HG03060 (cell line): ENCODE measurements around the gene PRDM7.
"Not testable (repeated sequence)": the region's sequence is repeated elsewhere in the genome, so short reads cannot be mapped to it uniquely, and the experiment has no call there.

Experiments
- ATAC-seq: cut with Tn5 transposase; IDR thresholded peaks from one replicate; pipeline ENCODE4 v1.9.1; 2021; ENCODE audit warnings: low read depth, moderate number of reproducible peaks; ENCODE audit not compliant: unreplicated experiment

The PRDM7 gene

DNA sequence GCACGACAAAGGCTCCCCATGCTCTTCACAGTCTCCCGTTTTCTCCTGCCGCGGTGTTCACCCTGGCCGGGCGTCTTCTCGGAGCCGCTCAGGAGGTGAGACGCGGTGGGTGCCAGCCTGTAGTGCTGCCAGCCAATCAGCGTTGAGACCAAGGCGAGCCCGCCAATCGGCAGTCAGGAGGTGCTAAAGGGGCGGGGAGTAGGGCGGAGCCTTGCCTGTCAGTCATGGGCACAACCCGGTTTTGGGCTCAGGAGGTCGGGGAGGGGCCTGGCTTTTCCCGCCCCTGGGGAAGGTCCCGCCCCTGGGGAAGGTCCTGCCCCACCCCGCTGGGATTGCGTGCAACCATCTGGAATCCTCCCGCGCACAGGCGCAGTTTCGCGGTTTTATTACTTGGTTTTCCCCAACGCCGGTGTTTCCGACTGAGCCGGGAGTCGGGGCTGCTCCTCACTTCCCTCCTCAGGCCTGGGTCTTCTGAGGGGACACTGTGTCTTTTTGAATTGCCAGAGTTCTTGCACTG, at the start of gene PRDM7:
Gene PRDM7 (minus strand): TSS at position 92 of the 517 bp plus-strand sequence. CDS start 1,421 bp downstream, outside the sequence.
- ATAC-seq: no peak

DNA sequence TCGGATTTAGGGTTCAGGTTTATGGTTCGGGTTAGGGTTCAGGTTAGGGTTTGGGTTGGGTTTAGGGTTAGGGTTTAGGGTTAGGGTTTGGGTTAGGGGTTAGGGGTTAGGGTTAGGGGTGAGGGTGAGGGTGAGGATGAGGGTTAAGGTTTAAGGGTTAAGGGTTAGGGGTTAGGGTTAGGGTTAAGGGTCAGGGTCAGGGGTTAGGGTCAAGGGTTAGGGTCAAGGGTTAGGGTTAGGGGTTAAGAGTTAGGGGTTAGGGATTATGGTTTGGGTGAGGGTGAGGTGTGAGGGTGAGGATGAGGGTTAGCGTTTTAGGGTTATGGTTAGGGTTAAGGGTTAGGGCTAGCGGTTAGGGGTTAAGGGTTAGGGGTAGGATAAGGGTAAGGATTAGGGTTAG, 44.7 kb upstream of the PRDM7 start:
- not testable (repeated sequence) for ATAC-seq

GRCh38 chr16:90107617-90108016, 30.5 kb upstream of the PRDM7 start:
- ATAC-seq: not testable (repeated sequence)

DNA sequence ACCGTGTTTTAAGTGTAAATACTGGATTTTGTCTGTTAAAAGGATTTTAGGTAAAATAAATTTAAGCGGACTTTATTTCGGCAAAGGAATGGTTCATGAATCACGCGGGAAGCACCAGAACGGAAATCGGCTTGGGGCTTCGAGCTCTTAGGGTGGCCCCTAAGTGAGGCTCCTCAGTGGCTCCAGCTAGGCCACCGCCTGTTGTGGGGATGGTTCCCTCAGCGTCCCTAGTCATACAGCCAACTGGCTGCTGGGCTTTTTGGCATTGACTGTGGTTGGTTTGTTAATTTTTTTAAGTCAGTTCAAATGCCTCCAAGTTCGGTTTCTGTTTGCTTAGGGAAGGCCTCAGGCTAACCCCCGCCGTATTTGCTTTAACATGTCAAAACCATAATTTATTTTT, 29.9 kb upstream of the PRDM7 start:
- not testable (repeated sequence) for ATAC-seq

GRCh38 chr16:90106271-90106670, 29.1 kb upstream of the PRDM7 start:
- ATAC-seq: not testable (repeated sequence)

GRCh38 chr16:90104725-90105124, 27.6 kb upstream of the PRDM7 start:
- not testable (repeated sequence) for ATAC-seq

GRCh38 chr16:90102086-90102884, 25.2 kb upstream of the PRDM7 start:
- ATAC-seq: not testable (repeated sequence)

- not testable (repeated sequence) for ATAC-seq
Observed at GRCh38 chr16:90101332-90101731, 24.2 kb upstream of the PRDM7 start.

GRCh38 chr16:90100790-90101189, 23.7 kb upstream of the PRDM7 start:
- ATAC-seq: not testable (repeated sequence)

GRCh38 chr16:90100229-90100628, 23.1 kb upstream of the PRDM7 start:
- ATAC-seq: not testable (repeated sequence)

DNA sequence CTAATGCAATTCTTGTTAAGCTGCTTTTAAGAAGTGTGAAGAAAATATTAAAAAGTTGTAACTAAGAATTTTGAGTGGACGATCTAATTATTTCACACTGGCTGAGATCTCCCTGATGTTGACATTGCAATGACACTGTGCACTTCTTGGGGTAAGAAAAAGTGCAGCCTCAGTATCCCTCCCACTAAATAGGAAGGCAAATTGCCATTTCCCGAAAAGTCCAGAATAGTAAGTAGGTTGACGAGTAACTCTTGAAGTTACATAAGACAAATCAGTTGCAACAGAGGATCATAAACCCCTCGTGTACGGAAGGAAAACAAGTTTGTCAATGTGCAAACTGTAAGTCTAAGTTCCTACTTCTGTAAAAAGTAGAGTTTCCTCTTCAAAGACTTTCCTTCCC, 21.8 kb upstream of the PRDM7 start:
- ATAC-seq: not testable (repeated sequence)

DNA sequence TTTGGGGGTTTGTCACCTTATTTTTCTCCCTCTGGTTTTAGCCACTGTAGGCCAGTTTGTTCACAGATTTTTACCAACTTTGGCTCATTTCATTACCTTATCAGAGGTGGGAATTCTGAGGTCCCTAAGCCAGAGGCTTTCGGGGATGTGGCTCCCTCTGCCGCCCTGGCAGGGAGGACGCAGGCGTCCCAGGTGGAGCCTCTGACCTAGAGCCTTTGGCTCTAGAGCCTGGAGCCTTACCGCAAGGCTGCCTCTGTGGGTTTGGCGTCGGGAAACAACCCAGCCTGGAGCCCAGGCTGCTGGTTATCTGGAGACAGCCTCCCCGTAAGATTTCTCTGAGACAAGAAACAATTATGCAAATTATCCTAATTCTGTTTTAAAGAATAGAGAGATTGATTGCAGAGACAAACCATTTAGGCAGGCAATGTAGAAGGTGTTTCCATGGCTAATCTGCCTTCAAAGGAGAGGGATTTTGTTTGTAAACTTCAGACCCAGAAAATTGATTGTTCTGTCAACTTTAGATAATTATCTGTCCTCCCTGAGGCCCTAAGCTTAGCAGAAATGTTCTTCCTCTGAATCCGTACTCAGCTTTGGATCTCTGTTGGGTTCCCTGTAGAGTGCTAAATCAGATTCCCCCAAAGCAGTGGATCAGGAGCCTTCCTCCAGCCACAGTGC, 20.0 kb upstream of the PRDM7 start:
- not testable (repeated sequence) for ATAC-seq

DNA sequence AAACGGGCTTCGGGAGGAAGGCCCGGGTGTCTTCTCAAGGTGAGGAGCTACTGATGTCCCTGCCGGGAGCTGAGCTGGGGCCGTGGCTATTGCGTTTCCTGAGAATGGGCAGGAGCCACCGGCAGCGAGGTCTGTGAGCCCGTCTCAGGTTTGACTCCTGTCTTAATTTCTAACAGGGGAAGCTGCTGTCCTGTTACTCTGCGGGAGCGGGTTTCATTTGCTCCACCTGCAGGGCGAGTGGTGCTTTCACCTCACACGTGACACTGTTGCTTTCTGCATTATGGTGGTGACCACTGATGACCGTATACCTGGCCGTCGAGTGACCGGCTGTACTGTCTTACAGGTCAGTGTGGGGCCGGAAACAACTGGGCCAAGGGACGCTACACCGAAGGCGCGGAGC, 17.7 kb upstream of the PRDM7 start:
- ATAC-seq: not testable (repeated sequence)

DNA sequence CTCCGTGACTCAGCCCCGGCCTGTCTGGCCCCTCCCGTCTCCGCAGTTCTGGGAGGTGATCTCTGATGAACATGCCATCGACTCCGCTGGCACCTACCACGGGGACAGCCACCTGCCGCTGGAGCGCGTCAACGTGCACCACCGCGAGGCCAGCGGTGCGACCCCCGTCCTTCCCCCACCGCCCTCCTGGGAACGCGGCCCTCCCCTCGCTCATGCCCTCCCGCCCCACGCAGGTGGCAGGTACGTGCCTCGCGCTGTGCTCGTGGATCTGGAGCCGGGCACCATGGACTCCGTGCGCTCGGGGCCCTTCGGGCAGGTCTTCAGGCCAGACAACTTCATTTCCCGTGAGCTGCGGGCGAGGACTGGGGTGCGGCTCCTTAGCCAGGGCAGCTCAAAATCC, 17.2 kb upstream of the PRDM7 start:
- ATAC-seq: not testable (repeated sequence)

DNA sequence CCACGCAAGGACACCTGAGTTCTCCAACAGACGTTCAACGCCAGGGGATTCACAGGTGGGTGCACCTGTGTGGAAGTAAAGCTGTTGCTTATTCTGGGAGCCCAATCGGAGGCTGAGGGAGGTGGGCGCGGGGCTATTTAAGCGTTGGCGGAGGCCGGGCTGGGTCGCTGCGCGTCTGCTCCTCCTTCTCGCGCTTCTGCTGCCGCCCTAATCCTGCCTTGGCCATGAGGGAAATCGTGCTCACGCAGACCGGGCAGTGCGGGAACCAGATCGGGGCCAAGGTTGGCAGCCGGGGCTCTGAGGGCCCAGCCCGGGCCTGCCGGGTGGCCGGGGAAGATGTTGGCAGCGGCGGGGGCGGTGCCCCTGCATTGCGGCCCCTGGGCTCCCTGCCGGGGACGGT, 16.7 kb upstream of the PRDM7 start:
- not testable (repeated sequence) for ATAC-seq

DNA sequence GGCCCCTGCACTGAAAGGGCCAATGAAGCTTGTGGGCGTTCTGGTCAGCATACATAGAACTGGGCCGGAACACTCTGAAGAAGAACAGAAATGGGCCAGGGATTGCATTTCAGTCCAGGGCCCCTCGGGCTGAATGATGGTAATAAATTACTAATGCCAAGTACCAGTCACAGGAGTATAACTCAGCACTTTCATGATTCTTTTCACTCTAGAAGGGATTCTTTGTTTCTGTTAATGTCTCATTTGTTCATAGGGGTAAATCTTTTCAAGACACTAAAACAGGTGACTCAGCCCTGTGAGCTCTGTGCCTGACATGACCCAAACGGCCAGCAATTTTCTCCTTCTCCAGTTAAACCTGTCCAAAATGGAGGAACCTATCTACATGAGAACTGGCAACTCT, 15.7 kb upstream of the PRDM7 start:
- ATAC-seq: not testable (repeated sequence)

GRCh38 chr16:90084215-90084950, 7.3 kb upstream of the PRDM7 start:
- ATAC-seq: no peak

GRCh38 chr16:90083139-90083538, 6.0 kb upstream of the PRDM7 start:
- no peak for ATAC-seq

- no peak for ATAC-seq
Observed at GRCh38 chr16:90081606-90081970, 4.5 kb upstream of the PRDM7 start.

DNA sequence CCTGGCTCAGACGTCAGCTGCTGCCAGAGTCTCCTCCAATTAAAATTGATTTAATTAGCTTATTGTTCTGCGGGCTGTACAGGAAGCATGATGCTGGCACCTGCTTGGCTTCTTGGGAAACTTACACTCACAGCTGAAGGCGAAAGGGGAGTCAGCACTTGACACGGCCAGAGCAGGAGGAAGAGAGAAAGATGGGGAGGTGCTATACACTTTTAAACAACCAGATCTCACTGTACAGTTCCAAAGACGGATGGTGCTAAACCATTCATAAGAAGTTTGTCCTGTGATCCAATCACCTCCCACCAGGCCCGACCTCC, 1.4 kb upstream of the PRDM7 start:
- ATAC-seq: no peak
